ENCODE results near the gene GAB2.

GRCh38 chr11:78350091-78350645 is 67.5 kb downstream of the GAB2 start:
- no peak for TF ChIP-seq CTCF (IDR thresholded peaks at IDR 0.05)
- TF ChIP-seq POLR2AphosphoS5 (IDR thresholded peaks at IDR 0.05; ENCODE audit: low read depth, low read length), result no peak
- no peak for TF ChIP-seq SIN3A (IDR thresholded peaks at IDR 0.05; ENCODE audit: borderline replicate concordance, insufficient read depth, low read depth, low read length)
